ENCODE measurements around the gene IER5L. TPM values are rescaled to one million over a fixed set of nuclear protein-coding genes. Genes with fewer than 3 reads are reported as not detected.

IER5L gene
- total and polyA plus RNA-seq, 9 of the 15 experiments (the other 6 are each of a cell fraction or from before 2014, with no cell fraction given) = 0.14 to 11.9 (median 0.52) TPM

- H3K9ac ChIP-seq (ENCODE audit: insufficient read depth in 1 of 2, low read depth in 2 of 2, low read length in 2 of 2) = no peak overlapping the region
- H3K9me1 ChIP-seq (ENCODE audit: control insufficient read depth, insufficient read depth, low read length) = no peaks in the 10 kb centered on the region
- no peak overlapping the region for H2AFZ ChIP-seq (ENCODE audit: low read depth, low read length)
- FAIRE-seq (no peak), ATAC-seq (no peak), DNase-seq (ENCODE audit: extremely low read depth in 1 of 4, low spot score in 3 of 4) (no peak)
- intact Hi-C loops (cut with micrococcal nuclease) = no loop called here
- in situ Hi-C loops (cut with MboI) = no loop called here
- H3K4me1 ChIP-seq (replicated peaks in 1 of 2; ENCODE audit: control insufficient read depth in 2 of 2, insufficient read depth in 2 of 2, low read length in 2 of 2) = peaks cover 0 to 9% of the 10 kb centered on the region in 2 experiments; a peak in 3 of 5 replicates
- BruUV-seq (replicated peaks) = no TSS peak
- ChIA-PET POLR2A (no interaction called here), CTCF (ENCODE audit: low intra/inter-chr PET ratio) (no interaction called here)
- H3K4me3 ChIP-seq = no peak overlapping the region
- H3K9me3 ChIP-seq (replicated peaks; ENCODE audit: control insufficient read depth, insufficient read depth, low read depth, low read length) = no peaks in the 10 kb centered on the region
- no peak overlapping the region for H3K4me2 ChIP-seq (ENCODE audit: insufficient read depth, low read length)
- no peak overlapping the region for H3K27ac ChIP-seq (ENCODE audit: extremely low read depth, low read depth, low read length)
- no peaks in the 10 kb centered on the region for H3K79me2 ChIP-seq (ENCODE audit: control insufficient read depth, insufficient read depth, low read length)
- H4K20me1 ChIP-seq (replicated peaks; ENCODE audit: control insufficient read depth, insufficient read depth, low read length) = no peaks in the 10 kb centered on the region
- no peaks in the 10 kb centered on the region for H3K36me3 ChIP-seq (ENCODE audit: control insufficient read depth, insufficient read depth, low read length)
- 27% methylated on average over 5 of the region's 6 CpGs for WGBS (ENCODE audit: insufficient coverage, low coverage, missing lambda C conversion rate)
- no peaks in the 10 kb centered on the region; a peak in 1 of 5 replicates for H3K27me3 ChIP-seq (ENCODE audit: control insufficient read depth in 2 of 2, insufficient read depth in 2 of 2, low read length in 2 of 2)
- TF ChIP-seq ARID4B (CRISPR knock-in tag; IDR thresholded peaks at IDR 0.05) = no peak
- TF ChIP-seq RBM22 (IDR thresholded peaks at IDR 0.05; ENCODE audit: low read depth, low read length, poor library complexity, severe bottlenecking) = no peak
- no peak for TF ChIP-seq MAX (CRISPR knock-in tag; IDR thresholded peaks at IDR 0.05)
- no peak for TF ChIP-seq EP400 (IDR thresholded peaks at IDR 0.05)
- TF ChIP-seq RERE (CRISPR knock-in tag; IDR thresholded peaks at IDR 0.05; ENCODE audit: borderline replicate concordance) = no peak
- no peak for TF ChIP-seq YY1 (IDR thresholded peaks at IDR 0.05; ENCODE audit: borderline replicate concordance in 1 of 3, control insufficient read depth in 1 of 3, extremely low read depth in 1 of 3, insufficient read depth in 3 of 3, insufficient read length in 1 of 3, insufficient replicate concordance in 2 of 3, low read depth in 1 of 3, low read length in 2 of 3)
- TF ChIP-seq ZNF143 (CRISPR knock-in tag; IDR thresholded peaks at IDR 0.05) = no peak
- no peak for TF ChIP-seq XRCC3 (IDR thresholded peaks at IDR 0.05)
- TF ChIP-seq ZBTB12 (CRISPR knock-in tag; IDR thresholded peaks at IDR 0.05) = no peak
- TF ChIP-seq WHSC1 (IDR thresholded peaks at IDR 0.05; ENCODE audit: low read length) = no peak
Observed at GRCh38 chr9:129218272-129218625, 40.2 kb upstream of the IER5L start.

Measured in K562 (cell line).